Gastroesophageal sphincter (tissue), 3 donors: ENCODE results near the gene CNTNAP5.

Source experiments
- CTCF ChIP-seq, 4 experiments: fragments of 200-600 bp in 2 of 4; fragments of 450-650 bp in 2 of 4; sonication (generic) in 1 of 4; IDR thresholded peaks; one replicate each; pipeline ENCODE4 v1.5.1; 2017 to 2019; ENCODE audit warnings: antibody characterized with exemption in 4 of 4, mild to moderate bottlenecking in 2 of 4, moderate library complexity in 2 of 4
- POLR2A ChIP-seq, 2 donors: fragments of 450-650 bp; IDR thresholded peaks; one replicate each; pipeline ENCODE4 v1.6.1; 2017; ENCODE audit warnings: antibody characterized with exemption in 2 of 2, mild to moderate bottlenecking in 2 of 2, moderate library complexity in 1 of 2

GRCh38 chr2:124639524-124639923, 614.4 kb downstream of the CNTNAP5 start:
- TF ChIP-seq CTCF (IDR thresholded peaks at IDR 0.05) (no peak), POLR2A (IDR thresholded peaks at IDR 0.05) (no peak)
